LNCAP (cell line): ENCODE results near the gene MYCL.

Experiments used
- TF ChIP-seq, protein P1 (sequence below): fragments of 450-650 bp; IDR thresholded peaks from 2 replicates; pipeline ENCODE4 v1.5.1; 2017; ENCODE audit warnings: mild to moderate bottlenecking

MYCL gene

DNA sequence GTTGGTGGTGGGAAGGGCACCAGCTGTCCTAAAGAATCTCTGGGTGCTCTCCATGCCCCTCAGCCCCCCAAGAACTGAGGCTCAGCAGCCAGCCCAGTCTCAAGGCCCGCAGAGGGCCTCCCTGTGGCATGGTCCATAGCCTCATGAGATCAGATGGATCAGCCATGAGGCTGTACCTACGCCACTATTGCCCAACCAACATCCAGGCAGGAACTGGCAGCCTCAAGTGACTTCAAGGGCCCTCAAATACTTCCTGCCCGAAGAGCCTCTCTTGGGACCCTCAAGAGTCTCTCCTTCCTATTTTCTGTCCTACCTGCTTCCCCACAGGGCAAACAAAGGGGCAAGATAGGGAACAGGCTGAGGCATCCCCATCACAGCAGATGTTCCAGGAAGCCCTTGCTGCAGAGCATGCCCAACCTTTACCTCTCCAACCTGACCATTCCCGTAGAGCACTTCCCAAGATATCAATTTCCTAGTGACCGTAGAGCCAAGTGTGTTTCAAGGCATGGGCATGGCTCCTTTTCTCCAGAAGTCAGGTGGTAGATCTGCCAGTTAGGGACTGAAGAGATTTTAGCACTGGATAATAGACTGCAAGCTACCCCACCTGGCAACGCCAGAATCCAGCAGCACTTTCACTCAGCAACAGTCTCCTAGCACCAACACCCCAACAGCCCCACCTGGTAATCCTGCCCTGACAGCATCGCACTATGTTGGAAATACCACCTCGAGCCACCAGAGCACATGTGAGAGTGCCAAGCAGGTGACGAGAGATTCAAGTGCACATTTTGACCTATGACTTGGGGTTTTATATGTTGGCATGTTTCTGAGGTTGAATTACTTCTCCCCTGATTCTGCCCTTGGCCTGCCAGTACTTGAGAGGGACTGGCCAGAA, 39.5 kb upstream of the MYCL start:
- TF ChIP-seq, protein P1, sequence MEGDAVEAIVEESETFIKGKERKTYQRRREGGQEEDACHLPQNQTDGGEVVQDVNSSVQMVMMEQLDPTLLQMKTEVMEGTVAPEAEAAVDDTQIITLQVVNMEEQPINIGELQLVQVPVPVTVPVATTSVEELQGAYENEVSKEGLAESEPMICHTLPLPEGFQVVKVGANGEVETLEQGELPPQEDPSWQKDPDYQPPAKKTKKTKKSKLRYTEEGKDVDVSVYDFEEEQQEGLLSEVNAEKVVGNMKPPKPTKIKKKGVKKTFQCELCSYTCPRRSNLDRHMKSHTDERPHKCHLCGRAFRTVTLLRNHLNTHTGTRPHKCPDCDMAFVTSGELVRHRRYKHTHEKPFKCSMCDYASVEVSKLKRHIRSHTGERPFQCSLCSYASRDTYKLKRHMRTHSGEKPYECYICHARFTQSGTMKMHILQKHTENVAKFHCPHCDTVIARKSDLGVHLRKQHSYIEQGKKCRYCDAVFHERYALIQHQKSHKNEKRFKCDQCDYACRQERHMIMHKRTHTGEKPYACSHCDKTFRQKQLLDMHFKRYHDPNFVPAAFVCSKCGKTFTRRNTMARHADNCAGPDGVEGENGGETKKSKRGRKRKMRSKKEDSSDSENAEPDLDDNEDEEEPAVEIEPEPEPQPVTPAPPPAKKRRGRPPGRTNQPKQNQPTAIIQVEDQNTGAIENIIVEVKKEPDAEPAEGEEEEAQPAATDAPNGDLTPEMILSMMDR = no peak

DNA sequence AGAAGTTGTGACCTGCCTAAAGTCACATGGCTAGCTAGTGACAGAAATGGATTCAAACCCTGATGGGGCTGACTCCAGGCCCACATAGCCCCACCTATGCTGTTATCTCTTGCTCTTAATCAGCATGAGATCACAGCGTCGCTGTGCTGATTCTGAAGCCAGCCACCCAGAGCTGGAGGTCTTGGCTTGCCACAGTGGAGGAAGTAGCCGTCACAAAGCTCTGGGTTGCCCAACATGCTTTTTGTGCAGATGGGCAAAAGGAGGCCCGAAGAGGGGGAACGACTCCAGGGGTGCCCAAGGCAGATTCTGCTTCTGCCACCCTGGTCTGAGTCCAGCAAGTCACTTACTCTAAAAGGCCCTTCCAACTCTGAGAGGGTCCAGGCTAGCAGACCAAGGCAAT, 38.5 kb upstream of the MYCL start:
- TF ChIP-seq, protein P1 = no peak

GRCh38 chr1:39938856-39939255, 37.1 kb upstream of the MYCL start:
- TF ChIP-seq, protein P1 = no peak

DNA sequence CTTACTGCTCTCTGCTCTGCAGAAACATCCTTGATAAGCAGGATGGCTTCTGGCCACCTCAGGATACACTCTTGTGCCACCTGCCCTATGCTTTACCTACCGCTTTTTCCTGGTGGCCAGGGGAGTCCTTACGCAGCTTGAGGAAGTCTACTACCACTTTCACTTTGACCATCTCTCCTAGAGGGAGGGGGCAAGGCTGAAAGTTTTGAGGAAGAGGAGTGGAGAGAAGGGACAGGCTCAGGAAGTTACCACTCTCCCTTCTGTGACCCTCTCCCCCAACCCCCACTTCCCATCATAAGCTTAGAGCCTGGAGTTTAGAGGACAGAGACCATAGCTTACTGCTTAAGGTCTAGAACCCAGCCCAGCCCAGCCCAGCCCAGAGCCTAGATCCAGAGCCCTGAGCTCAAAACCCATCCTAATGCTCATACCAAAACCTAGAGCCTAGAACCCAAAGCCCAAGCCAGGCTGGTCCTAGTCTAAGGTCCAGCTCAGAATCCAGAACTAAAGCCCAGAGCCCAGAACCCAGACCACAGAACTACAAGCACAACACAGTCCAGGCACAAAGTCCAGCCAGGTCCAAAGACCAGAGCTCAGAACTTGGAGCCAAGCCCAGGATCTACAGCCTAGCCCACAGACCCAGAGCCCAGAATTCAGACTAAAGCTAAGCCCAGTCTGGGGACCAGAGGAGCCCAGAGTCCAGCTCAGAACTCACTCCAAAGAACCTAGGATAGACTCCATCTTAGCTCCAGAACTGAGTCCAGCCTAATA, 35.2 kb upstream of the MYCL start:
- TF ChIP-seq, protein P1 = no peak

DNA sequence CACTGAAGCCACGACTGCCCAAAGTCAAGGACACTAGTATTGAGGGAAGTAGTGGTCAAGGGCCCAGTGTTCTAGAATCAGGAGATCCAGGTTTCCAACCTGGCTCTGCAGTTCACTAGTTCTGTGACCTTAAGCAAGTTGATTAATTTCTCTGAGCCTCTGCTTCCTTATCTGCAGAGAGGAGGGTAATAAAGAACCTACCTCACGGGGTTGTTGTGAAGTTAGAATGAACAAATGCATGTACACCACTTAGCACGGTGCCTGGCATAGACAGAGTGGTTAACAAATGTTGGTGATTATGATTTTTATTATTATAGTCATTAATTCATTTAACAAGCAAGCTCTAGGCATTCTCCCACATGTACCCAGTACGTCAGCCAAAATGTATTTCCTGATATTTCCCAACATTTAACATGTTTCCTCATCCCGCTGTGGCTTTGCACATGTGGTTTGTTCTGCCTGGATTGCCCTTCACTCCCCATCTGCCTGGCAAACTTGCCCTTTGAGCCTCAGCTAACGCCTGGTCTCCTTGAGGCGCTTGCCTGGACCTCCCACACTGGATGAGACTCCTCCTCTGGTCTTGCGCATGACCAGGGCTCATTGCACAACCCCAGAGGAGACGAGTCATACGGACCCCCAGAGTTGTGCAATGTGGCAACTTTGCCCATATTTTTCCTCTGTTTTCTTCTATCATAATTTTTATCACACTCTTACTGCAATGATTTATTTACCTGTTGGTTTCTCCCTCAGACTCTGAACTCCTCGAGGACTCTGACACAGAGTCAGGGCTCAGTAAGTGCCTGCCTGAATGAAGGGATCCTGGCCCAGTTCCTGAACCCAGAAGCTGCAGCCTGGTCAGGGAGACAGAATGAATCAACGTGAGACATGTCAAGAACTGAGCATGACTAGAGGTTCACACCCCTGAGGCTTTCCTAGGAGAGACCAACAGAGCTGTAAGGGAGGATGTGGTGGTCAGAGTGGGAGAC, 32.5 kb upstream of the MYCL start:
- TF ChIP-seq, protein P1 = no peak

DNA sequence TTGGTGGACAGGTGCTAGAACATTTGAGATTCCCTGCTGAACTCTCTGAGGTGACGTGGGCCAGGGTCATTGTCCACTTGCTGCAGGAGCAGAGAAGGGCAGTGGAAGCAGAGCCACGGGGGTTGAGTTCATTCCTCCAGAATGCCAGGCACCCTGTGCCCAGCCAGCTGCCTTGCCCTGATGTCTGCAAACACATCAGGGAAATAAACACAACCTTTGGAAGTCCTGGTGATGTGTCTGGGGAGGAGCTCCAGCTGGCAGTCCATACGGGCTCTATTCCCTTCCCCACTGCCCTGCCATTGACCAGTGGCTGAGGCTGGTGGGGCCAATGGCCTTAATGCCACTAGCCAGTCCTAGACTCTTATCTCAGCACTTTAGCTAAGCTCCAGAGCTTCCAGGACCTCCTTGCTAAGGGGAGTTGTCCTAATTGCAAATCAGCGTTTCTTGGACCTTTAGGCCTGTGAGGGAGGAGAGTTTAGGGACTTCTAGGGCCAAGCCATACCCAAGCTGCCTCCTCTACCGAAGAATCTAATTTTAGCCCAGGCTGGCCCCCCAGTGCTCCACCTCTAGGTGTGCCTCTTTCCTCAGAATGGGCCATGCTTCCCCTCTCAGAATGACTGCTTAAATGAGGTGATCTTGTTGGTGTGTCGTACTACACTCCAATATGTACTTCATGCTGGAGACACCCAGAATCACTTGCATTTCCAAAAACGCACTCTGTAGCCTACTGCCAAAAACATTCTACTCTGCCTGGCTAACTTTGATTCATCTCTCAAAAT, 27.3 kb upstream of the MYCL start:
- TF ChIP-seq, protein P1 = no peak
